VCaP (cell line): Measurements from ENCODE around the gene PTGS1.

ENCODE experiments used
- H3K27ac ChIP-seq: fragments of 450-650 bp; 2 replicates; pipeline ENCODE4 v1.5.1; 2017
- CTCF ChIP-seq: fragments of 450-650 bp; conservative IDR thresholded peaks from 2 replicates; pipeline ENCODE4 v1.5.1; 2017; ENCODE audit warnings: mild to moderate bottlenecking, moderate library complexity

Gene PTGS1

GRCh38 chr9:122383992-122384461 is 13.2 kb downstream of the PTGS1 start:
- no peak for TF ChIP-seq CTCF
- H3K27ac ChIP-seq = no peak overlapping the region

- no peak for TF ChIP-seq CTCF
Observed at GRCh38 chr9:122386311-122386872, 15.6 kb downstream of the PTGS1 start.

GRCh38 chr9:122387536-122387935 is 16.7 kb downstream of the PTGS1 start:
- no peak for TF ChIP-seq CTCF
- H3K27ac ChIP-seq = no peak overlapping the region

More at GRCh38 chr9:122386311-122386872, 15.6 kb downstream of the PTGS1 start:
- H3K27ac ChIP-seq = no peak overlapping the region

GRCh38 chr9:122389195-122389594 is 18.4 kb downstream of the PTGS1 start:
- no peak for TF ChIP-seq CTCF
- H3K27ac ChIP-seq = no peak overlapping the region

- TF ChIP-seq CTCF = no peak
- no peak overlapping the region; the same call in 1 of the 2 replicates for H3K27ac ChIP-seq
Observed at GRCh38 chr9:122389799-122390481, 19.1 kb downstream of the PTGS1 start.

GRCh38 chr9:122392284-122392683 is 21.5 kb downstream of the PTGS1 start:
- no peak overlapping the region for H3K27ac ChIP-seq
- TF ChIP-seq CTCF = no peak

- TF ChIP-seq CTCF = no peak
- no peak overlapping the region for H3K27ac ChIP-seq
Observed at GRCh38 chr9:122392714-122393113, 21.9 kb downstream of the PTGS1 start.
